ENCODE measurements around the gene CCDC157. TPM values are rescaled to one million over a fixed set of nuclear protein-coding genes. Genes with fewer than 3 reads are reported as not detected.
"Not testable (repeated sequence)": the region's sequence is repeated elsewhere in the genome, so short reads cannot be mapped to it uniquely, and the experiment has no call there.

CCDC157 gene
- total RNA-seq, 1 donor from 2014 or later, result 3.3 TPM

GRCh38 chr22:30325724-30326254, 31.0 kb upstream of the CCDC157 start:
- DNase-seq (ENCODE audit: low spot score), result no peak

DNA sequence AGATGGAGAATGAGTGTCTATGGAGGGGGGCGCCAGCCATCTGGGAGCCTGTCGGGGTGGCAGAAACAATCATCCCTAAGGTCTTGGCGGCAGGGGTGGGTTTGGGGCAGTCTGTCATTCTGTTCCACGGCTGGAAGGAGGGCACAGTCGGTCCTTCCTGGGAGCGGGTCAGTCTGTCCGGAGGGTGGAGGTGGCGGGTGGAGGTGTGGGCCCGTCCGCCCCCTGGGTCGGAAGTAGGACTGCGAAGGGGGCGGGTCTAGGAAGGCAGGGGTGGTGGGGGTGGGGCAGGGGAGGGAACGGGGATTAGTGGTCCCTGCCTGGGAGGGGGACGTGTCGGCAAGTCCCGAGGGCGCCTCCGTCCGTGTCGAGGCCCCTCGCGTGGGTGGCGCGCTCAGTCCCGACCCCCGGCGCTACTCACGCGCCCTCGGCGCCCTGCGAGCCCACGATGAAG, 30.5 kb upstream of the CCDC157 start:
- no peak for DNase-seq (ENCODE audit: low spot score)

- DNase-seq (ENCODE audit: low spot score), result peak; percentile 93
Measured at GRCh38 chr22:30326706-30327362, 30.0 kb upstream of the CCDC157 start, which contains the start of gene TBC1D10A. TSS of gene TBC1D10A (minus strand) at chr22:30326941. CDS start at chr22:30326881, 60 bp downstream.

GRCh38 chr22:30327864-30328345, 28.9 kb upstream of the CCDC157 start:
- DNase-seq (ENCODE audit: low spot score), result no peak

- DNase-seq (ENCODE audit: low spot score), result no peak
Measured at GRCh38 chr22:30328466-30329049, 28.2 kb upstream of the CCDC157 start.

GRCh38 chr22:30332551-30332950, 24.3 kb upstream of the CCDC157 start:
- DNase-seq (ENCODE audit: low spot score), result no peak

DNA sequence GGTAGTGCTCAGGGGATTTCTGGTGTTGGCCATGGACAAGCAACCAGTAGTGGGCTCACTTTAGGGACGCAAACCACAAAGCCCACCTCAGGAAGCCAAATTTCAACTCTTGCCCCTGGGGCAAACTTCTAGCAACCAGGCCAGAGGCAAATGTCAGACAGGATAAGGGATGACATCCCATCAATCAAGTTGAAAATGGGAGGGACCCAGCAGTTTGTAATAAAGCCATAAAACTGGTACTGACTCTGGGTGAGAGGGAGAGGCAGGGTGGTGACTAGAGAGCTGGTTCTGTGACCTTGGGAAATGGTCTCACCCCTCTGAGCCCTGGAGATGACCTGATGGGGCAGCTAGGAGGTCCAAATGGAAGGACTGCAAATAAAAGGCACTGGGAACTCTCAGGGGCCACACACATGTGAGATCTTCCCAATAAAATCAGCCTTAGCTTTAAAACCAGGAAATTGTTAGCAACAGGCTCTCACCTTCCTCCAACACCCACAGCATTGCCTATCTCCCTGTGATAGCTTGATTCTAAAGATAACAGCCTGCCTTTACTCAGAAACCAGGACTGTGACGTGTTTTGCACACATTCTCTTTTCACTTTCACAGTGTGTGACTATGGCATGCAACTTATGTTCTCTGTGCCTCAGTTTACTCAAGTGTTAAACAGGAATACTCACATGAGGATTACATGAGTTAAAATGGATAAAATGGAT, 23.7 kb upstream of the CCDC157 start:
- DNase-seq (ENCODE audit: low spot score), result no peak

DNA sequence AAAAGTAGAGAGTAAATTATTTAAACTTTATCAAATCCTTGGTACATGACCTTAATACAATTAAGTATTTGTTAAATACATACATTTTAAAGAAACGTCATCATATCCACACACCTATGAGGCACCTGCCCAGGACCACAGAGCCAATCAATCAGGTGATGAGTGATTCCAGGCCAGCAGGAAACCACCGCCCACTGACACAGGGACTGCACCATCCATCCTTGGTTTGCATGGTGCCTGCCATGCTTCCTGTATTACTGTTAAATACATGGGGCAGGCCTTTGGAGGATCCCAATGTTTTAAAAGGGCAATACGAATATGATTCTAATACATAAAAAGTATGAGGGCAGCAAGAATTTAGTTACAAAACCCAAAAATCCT, 23.1 kb upstream of the CCDC157 start:
- DNase-seq (ENCODE audit: low spot score), result no peak

- no peak for DNase-seq (ENCODE audit: low spot score)
Measured at GRCh38 chr22:30334646-30335045, 22.2 kb upstream of the CCDC157 start.

DNA sequence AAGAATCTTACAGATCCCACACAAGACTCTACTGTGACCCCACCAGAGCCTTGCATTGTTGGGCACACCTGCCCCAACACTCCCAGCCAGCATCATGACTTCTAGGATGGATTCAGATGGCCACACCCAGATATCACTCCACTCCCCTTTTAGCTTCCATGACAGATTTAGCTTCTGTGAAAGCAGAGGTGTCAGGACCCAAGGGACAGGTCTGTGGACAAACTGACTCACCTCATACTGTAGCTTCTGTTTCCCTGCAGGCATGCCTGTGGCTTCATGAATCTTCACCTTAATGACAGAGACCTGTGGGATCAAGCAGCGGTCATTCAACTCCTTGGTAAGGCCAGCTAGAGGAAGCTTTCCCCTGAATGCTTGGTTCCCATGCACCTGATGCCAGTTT, 21.6 kb upstream of the CCDC157 start:
- DNase-seq (ENCODE audit: low spot score), result no peak

DNA sequence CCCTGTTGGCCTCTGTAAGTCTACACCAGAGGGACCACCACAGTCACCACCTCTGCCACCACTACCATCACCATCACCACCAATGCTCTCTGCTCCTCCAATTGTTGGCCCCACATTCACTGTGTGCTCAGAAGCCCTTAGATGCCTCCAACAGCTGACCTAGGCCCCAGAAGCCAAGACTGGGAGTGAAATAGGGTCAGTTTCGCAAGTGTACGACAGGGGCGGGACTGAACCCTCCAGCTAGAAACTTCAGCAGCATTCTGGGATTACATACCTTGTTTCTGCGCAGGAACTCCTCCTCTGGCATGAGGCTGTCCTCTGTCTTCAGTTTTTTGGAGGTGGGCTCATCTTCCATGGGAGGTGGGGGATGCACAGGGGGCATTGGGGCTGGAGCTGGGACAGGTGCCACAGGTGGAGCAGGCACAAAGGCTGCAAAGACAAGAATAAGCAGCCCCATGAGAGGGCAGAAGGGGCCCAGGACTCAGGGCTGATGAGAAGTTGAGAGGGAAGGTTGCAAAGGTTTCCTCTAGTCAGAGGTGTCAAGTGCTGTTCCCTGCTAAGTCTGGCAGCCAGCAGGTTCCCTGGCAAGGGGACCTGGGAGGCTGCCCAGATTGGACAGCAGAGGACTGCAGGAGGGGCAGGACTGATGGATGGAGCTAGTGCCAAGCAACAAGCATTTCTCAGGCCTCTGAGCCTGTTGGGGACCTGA, 19.9 kb upstream of the CCDC157 start:
- DNase-seq (ENCODE audit: low spot score), result no peak

DNA sequence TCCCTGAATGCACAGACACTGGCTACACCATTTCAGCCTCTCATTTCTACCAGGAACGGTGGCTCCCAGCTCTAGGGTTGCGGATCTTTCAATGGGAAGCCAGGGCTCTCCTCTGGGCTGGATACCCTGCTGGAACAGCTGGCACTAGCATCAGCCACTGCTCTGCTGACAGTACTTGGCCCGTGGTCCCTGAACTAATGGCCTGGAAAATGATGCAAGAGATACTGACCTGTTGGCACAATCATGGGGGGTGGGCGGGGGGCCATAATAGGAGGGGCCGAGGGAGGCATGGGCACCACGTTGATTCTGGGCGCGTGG, 19.4 kb upstream of the CCDC157 start:
- DNase-seq (ENCODE audit: low spot score), result no peak

- not testable (repeated sequence) for DNase-seq (ENCODE audit: low spot score)
Measured at GRCh38 chr22:30338341-30338740, 18.5 kb upstream of the CCDC157 start.

DNA sequence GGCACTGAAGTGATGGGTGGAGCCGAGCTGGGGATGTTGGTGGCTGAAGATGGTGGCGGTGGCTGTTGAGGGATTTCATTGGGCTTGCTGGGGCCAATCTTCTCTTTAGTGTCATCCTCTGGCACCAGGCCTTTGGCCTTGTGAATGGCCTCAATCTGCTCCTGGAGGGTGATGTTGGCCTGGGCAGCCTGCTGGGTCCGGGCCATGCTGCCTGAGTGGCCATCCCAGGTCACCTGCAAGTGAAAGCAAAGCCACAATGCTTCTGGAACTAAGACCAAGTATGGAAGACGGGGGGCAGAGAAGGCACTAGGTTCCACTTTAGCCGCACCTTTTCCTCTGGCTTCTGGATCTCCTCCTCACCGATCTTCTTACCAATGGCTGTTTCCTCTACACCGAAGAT, 18.0 kb upstream of the CCDC157 start:
- DNase-seq (ENCODE audit: low spot score), result no peak

DNA sequence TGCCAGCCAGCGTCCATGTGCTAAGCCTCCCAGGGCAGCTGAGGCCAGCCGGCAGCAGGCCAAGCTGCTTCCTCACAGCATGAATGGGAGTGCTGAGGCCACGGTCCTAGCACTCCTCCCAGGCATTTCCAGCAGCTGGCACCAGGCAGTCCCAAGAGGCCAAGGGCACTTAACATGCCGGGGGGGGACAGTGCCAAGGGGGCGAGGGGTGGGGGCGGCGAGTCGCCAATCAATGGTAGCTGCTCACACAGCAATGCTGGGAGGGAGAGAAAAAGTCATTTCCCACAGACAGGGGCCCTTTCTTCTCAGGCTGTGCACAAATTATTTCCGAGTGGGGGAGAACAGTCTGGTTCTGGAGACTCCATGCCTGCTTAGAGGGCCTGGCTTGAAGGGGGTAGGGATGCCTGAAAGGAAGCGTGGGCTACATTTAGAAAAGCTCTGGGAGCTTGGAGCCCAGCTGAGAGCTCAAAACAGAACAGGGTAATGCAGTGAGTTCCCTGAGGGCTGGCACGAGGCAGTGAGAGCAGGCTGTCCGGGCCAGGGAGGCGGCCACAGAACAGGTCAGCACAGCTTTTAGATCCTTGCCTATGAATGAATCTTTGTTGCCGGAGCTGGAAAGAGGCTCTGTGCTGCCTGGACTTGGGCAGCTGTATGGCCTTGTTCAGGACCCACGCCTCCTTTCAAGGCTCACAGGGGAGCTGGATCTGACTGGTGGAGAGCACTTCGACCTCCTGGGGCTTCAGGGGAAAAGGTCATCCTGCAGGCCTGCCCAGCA, 15.7 kb upstream of the CCDC157 start:
- DNase-seq (ENCODE audit: low spot score), result no peak

GRCh38 chr22:30344447-30345200, 12.2 kb upstream of the CCDC157 start:
- DNase-seq (ENCODE audit: low spot score), result no peak

GRCh38 chr22:30347255-30347892, 9.4 kb upstream of the CCDC157 start:
- no peak for DNase-seq (ENCODE audit: low spot score)

DNA sequence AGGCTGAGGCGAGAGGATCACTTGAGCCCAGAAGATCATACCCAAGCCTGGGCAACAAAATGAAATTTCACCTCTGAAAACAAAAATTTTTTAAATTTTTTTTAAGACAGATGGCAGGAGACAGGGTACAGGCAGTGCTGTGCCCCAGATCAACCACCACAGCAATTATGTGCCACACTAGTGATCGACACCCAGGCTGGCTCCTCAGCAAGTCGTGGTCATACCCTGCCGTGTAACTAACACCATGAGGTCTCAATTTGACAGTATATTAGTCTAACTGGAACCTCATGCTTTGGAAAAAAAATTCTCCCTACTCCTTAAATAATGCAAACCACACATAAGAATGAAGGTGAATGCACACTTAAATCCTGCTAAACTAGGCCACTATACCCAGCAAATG, 8.4 kb upstream of the CCDC157 start:
- no peak for DNase-seq (ENCODE audit: low spot score)

- DNase-seq (ENCODE audit: low spot score), result no peak
Measured at GRCh38 chr22:30348809-30349208, 8.0 kb upstream of the CCDC157 start.

DNA sequence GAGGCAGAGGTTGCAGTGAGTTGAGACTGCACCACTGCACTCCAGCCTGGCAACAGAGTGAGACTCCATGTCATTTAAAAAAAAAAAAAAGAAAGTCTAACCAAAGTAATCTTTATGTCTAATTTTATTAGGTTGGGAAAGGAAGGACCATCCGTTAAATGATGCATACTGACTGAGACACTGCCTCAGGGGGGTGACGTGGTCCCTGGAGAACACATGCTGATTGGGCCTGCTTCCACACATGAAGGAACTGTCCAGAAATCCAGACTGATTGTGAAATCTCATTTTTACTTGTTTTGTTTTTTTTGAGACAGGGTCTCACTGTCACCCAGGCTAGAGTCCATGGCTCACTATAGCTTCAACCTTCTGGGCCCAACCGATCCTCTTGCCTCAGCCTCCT, 5.6 kb upstream of the CCDC157 start:
- DNase-seq (ENCODE audit: low spot score), result no peak

All from ureter (tissue), 1 donor.